ENCODE measurements around the gene TTLL13.

Gene TTLL13

DNA sequence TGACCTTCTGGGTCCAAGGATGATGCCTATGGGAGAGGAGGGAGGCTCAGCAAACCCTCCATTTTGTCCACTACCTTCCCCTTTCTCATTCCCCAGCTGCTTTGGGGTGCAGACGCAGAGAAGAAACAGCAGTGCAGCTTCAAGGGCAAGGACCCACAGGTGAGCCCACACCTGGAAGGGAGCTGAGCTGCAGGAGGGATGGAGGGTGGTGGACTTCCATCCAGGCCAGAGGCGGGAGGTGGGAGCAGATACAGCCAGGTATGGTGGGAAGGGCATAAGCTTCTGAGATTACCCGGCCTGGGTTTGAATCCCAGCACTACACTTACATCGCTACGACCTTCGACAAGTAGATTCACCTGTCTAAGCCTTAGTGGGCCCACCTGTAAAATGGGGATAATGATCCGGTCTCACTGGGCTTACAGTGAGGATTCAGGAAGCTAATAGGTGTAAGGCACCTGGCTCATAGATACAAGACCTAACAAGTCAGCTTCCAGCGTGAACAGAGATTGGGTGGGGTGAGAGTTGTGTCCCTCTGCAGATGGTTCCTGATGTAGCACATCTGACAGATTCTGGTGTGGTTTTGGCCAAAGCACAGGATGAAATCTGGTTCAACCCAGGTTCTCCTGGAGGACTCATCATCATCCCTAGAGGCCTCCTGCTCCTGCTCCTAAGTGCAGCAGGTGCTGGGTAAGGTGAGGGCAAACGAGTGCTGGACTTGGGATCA, 31.5 kb upstream of the TTLL13 start:
- no peak for TF ChIP-seq ZFX (IDR thresholded peaks at IDR 0.05; ENCODE audit: borderline replicate concordance)
- TF ChIP-seq, protein P1, sequence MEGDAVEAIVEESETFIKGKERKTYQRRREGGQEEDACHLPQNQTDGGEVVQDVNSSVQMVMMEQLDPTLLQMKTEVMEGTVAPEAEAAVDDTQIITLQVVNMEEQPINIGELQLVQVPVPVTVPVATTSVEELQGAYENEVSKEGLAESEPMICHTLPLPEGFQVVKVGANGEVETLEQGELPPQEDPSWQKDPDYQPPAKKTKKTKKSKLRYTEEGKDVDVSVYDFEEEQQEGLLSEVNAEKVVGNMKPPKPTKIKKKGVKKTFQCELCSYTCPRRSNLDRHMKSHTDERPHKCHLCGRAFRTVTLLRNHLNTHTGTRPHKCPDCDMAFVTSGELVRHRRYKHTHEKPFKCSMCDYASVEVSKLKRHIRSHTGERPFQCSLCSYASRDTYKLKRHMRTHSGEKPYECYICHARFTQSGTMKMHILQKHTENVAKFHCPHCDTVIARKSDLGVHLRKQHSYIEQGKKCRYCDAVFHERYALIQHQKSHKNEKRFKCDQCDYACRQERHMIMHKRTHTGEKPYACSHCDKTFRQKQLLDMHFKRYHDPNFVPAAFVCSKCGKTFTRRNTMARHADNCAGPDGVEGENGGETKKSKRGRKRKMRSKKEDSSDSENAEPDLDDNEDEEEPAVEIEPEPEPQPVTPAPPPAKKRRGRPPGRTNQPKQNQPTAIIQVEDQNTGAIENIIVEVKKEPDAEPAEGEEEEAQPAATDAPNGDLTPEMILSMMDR (IDR thresholded peaks at IDR 0.05): no peak
- no peak overlapping the region for H3K27ac ChIP-seq

DNA sequence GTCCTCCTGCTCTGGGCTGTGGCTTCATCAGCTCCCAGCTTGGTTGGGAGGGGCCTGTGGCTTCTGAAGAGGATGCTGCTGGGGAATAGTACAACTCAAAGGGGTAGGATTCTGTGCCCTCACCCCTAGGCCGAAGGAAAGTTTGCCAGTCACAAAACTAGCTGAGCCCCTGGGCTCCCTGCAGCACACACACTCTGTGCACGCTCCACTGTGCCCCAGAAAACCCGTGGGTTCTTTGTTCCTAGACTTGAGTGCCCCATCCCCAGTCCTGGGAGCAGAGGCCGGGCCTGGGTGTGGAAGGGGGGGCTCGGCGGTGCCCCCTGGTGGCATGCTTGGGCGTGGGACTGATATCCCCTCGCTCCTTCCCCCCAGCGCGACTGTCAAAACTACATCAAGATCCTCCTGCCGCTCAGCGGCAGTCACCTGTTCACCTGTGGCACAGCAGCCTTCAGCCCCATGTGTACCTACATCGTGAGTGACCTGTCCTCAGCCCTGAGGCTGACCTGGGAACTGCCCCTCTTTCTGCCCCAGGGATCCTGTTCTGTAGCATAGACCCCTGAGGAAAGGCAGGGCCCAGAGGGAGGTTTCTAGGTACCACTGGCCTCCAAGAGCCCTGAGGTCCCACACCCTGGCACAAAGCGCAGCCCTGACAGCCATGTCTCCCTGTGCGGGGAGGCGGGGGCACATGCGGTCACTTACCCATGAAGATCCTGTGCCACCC, 29.8 kb upstream of the TTLL13 start:
- no peak overlapping the region for H3K27ac ChIP-seq
- TF ChIP-seq ZFX (IDR thresholded peaks at IDR 0.05; ENCODE audit: borderline replicate concordance): no peak
- TF ChIP-seq, protein P1 (IDR thresholded peaks at IDR 0.05): peak; percentile 90

DNA sequence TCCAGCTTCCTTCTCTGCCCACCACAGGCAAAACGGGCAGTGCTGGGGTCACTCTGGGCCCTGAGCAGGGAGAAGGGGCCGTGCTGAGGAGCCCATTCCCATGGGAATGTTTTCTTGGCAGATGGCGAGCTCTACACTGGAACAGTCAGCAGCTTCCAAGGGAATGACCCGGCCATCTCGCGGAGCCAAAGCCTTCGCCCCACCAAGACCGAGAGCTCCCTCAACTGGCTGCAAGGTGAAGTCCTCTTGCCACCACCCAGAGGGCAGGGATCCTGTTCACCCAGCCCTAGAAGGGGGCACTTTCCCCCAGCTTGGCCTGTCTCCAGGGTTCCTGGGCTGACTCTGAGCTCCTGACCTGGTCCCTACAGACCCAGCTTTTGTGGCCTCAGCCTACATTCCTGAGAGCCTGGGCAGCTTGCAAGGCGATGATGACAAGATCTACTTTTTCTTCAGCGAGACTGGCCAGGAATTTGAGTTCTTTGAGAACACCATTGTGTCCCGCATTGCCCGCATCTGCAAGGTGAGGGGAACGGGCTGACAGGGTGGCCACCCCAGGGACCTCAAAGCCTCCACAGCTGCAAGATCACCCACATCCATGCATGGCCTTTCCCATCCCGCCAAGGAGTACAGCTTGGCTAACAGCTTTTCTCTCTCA, 28.0 kb upstream of the TTLL13 start:
- no peak overlapping the region for H3K27ac ChIP-seq
- TF ChIP-seq ZFX (IDR thresholded peaks at IDR 0.05; ENCODE audit: borderline replicate concordance): no peak
- TF ChIP-seq, protein P1 (IDR thresholded peaks at IDR 0.05): peak; percentile 78

DNA sequence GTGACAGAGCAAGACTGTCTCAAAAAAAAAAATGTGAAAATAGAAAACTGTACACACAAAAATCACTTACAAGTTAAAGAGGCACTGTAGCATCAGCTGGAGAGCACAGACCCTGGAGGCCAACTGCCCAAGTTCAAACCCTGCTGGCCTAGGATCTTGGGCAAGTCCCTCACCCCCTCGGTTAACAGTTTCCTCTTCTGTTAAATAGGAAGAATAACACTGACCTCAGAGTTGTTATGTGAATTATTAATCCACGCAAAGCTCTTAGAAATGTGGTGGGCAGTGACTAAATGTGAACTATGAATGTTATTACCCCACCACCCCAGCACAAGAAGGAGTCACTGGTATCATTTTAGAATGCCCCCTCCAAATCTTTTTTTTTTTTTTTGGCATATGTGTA, 26.8 kb upstream of the TTLL13 start:
- no peak overlapping the region for H3K27ac ChIP-seq
- no peak for TF ChIP-seq ZFX (IDR thresholded peaks at IDR 0.05; ENCODE audit: borderline replicate concordance)
- TF ChIP-seq, protein P1 (IDR thresholded peaks at IDR 0.05): no peak

DNA sequence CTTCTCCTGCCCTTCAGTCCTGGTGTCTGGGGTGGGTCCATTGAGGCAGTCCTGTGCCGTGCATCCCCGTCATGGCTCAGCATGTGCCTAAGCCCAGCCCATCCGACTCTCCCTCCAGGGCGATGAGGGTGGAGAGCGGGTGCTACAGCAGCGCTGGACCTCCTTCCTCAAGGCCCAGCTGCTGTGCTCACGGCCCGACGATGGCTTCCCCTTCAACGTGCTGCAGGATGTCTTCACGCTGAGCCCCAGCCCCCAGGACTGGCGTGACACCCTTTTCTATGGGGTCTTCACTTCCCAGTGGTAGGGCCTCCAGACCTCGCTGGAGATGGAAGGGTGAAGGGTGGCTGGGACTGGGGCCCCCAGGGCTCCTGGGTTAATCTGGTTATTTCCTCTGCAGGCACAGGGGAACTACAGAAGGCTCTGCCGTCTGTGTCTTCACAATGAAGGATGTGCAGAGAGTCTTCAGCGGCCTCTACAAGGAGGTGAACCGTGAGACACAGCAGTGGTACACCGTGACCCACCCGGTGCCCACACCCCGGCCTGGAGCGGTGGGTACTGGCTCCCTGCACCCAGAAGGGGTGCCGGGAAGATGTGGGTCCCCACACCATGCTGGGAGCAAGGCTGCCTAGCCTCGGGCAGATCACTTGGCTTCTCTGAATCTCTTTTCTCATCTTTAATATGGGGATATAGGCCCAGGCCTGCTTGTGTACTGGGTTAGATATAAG, 25.8 kb upstream of the TTLL13 start:
- no peak overlapping the region for H3K27ac ChIP-seq
- TF ChIP-seq, protein P1 (IDR thresholded peaks at IDR 0.05): no peak
- no peak for TF ChIP-seq ZFX (IDR thresholded peaks at IDR 0.05; ENCODE audit: borderline replicate concordance)

DNA sequence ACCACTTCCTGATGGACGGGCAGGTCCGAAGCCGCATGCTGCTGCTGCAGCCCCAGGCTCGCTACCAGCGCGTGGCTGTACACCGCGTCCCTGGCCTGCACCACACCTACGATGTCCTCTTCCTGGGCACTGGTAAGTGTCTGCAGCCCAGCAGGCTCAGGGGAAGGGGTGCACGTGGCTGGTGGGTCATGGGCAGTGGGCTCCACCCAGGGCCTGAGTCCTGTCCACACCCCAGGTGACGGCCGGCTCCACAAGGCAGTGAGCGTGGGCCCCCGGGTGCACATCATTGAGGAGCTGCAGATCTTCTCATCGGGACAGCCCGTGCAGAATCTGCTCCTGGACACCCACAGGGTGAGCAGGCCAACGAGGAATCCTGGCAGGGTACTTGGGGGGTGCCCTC, 24.3 kb upstream of the TTLL13 start:
- H3K27ac ChIP-seq: no peak overlapping the region
- TF ChIP-seq, protein P1 (IDR thresholded peaks at IDR 0.05): no peak
- TF ChIP-seq ZFX (IDR thresholded peaks at IDR 0.05; ENCODE audit: borderline replicate concordance): no peak

Data from 22Rv1 (cell line).